Spinal cord (tissue), 10 donors: Measurements from ENCODE around the gene CEP170. TPM values are rescaled to one million over a fixed set of nuclear protein-coding genes. Genes with fewer than 3 reads are reported as not detected.

Source experiments
- DNase-seq, 6 donors: peaks; one replicate each; pipeline versions ENCODE4 v3.0.0 to v3.0.0-alpha.2; 2013 to 2015; ENCODE audit warnings: low spot score in 6 of 6, low read depth in 4 of 6
- H3K27ac ChIP-seq: one replicate; pipeline ENCODE4 v1.5.1; 2013; ENCODE audit warnings: low read depth, low read length, control low read depth
- H3K27me3 ChIP-seq: one replicate; pipeline ENCODE4 v1.6.1; 2013; ENCODE audit warnings: low read length; ENCODE audit not compliant: control insufficient read depth, insufficient read depth
- H3K36me3 ChIP-seq: one replicate; pipeline ENCODE4 v1.6.1; 2013; ENCODE audit warnings: low read length; ENCODE audit not compliant: control insufficient read depth, insufficient read depth
- H3K4me1 ChIP-seq: one replicate; pipeline ENCODE4 v1.6.1; 2013; ENCODE audit warnings: low read length; ENCODE audit not compliant: control insufficient read depth, insufficient read depth
- H3K4me3 ChIP-seq: one replicate; pipeline ENCODE4 v1.5.1; 2013; ENCODE audit warnings: low read depth, low read length, control low read depth
- H3K9me3 ChIP-seq: one replicate; pipeline ENCODE4 v1.6.1; 2013; ENCODE audit warnings: low read length; ENCODE audit not compliant: control insufficient read depth, insufficient read depth
- WGBS: methylation state at CpG from one replicate; pipeline ENCODE4 v1.1.5; 2013; ENCODE audit warnings: missing lambda C conversion rate; ENCODE audit not compliant: insufficient coverage; 5-methylcytosine and 5-hydroxymethylcytosine counted together
- polyA plus RNA-seq, 2 donors: library from polyadenylated mRNA; unstranded; fragments of 120-200 nt; gene quantifications; one replicate each; pipeline ENCODE4 v1.2.1, GENCODE V29; 2013; ENCODE audit not compliant: insufficient read length in 2 of 2
- total RNA-seq, 2 donors: library from RNA; depleted of rRNA in 1 of 2; stranded (reverse); fragments of 120-200 nt in 1 of 2; fragments of >200 nt in 1 of 2; gene quantifications; one replicate each; pipeline versions ENCODE4 v1.2.3 to v1.2.4, GENCODE V29; 2013 to 2014
- donor health status: healthy.

Gene CEP170
- total and polyA plus RNA-seq, 4 donors: 135 to 209 (median 152) TPM

DNA sequence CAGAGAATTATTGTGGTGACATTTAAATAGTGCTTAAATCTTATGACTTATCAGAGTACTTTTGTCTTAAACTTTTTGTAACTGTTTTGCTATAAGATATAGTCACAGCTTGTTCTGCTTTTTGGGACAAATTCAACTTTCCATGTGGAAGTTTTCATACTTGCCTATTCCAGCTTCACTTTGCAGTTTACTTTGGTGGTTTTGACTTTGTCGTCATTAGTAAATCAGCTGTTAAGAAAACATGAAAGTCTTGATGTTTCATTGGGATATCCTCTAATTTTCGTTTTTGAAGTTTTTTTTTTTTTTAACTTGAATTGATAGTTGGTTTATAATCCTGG lies 32.0 kb upstream of the CEP170 start:
- DNase-seq: no peak
- 75% methylated on average over 2 of the region's 2 CpGs for WGBS
- Histone ChIP-seq H3K9me3 (no peaks in the 10 kb centered on the region), H3K4me3 (no peak overlapping the region), H3K27me3 (no peaks in the 10 kb centered on the region), H3K4me1 (no peaks in the 10 kb centered on the region), H3K27ac (no peak overlapping the region), H3K36me3 (peaks cover 2% of the 10 kb centered on the region)

DNA sequence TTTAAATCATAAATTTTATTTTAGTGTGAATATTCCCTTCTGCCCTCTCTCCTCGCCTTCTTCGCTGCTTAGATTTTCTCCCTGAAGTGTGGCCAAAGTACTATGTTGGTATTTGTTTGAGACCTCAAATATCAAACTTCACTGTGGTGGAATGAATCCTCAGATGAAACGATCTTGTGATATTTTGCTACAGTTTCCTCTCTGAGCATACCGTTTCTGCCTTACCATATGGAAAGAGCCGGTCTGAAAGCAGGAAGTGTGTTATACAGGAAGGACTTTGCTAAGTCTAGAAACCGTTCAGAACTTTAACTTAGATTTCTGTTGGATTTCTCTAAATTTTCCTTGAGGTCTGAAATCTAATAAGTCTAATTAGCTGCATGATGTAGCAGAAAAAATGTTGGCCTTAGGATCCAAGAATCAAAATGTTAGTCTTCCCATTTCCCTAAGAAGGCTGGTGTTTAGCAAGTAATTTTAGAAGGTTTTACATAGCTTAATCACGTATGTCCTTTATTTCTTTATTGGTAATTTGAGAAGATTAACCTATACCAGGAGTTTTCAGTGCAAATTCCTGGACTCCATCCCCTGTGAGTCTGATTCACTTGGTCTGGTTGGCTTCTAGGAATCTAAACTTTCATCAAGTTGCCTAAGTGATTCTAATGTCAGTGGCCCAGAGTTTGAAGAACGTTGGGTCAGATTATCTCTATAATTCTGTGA lies 31.5 kb upstream of the CEP170 start:
- Histone ChIP-seq H3K4me3 (no peak overlapping the region), H3K27ac (peak overlapping the region; percentile 4), H3K9me3 (no peaks in the 10 kb centered on the region), H3K36me3 (peaks cover 2% of the 10 kb centered on the region), H3K27me3 (no peaks in the 10 kb centered on the region), H3K4me1 (no peaks in the 10 kb centered on the region)
- no CpG with 5 or more reads among the region's 8 CpGs for WGBS
- DNase-seq: no peak

- Histone ChIP-seq H3K36me3 (peaks cover 2% of the 10 kb centered on the region), H3K27me3 (no peaks in the 10 kb centered on the region), H3K4me3 (no peak overlapping the region), H3K9me3 (peaks cover 2% of the 10 kb centered on the region), H3K27ac (no peak overlapping the region), H3K4me1 (no peaks in the 10 kb centered on the region)
- DNase-seq: no peak
- WGBS: 96% methylated on average over 4 of the region's 5 CpGs
These were observed 26.6 kb upstream of the CEP170 start for GRCh38 chr1:243281672-243282071.

- Histone ChIP-seq H3K36me3 (peaks cover 6% of the 10 kb centered on the region), H3K4me3 (no peak overlapping the region), H3K27me3 (no peaks in the 10 kb centered on the region), H3K27ac (no peak overlapping the region), H3K9me3 (peaks cover 2% of the 10 kb centered on the region), H3K4me1 (no peaks in the 10 kb centered on the region)
- no peak for DNase-seq
- WGBS: 43% methylated on average over 1 of the region's 3 CpGs
These were observed 25.6 kb upstream of the CEP170 start for GRCh38 chr1:243280571-243281129.

GRCh38 chr1:243275316-243275715 lies 20.2 kb upstream of the CEP170 start:
- DNase-seq: no peak
- peaks cover 9% of the 10 kb centered on the region for H3K36me3 ChIP-seq
- peaks cover 2% of the 10 kb centered on the region for H3K9me3 ChIP-seq
- no CpG with 5 or more reads among the region's 3 CpGs for WGBS
- H3K27me3 ChIP-seq: no peaks in the 10 kb centered on the region
- no peaks in the 10 kb centered on the region for H3K4me1 ChIP-seq
- H3K27ac ChIP-seq: no peak overlapping the region
- no peak overlapping the region for H3K4me3 ChIP-seq

GRCh38 chr1:243273945-243274344 lies 18.9 kb upstream of the CEP170 start:
- 100% methylated on average over 2 of the region's 2 CpGs for WGBS
- no peaks in the 10 kb centered on the region for H3K27me3 ChIP-seq
- DNase-seq: no peak
- H3K9me3 ChIP-seq: peaks cover 2% of the 10 kb centered on the region
- no peak overlapping the region for H3K4me3 ChIP-seq
- no peaks in the 10 kb centered on the region for H3K4me1 ChIP-seq
- peaks cover 9% of the 10 kb centered on the region for H3K36me3 ChIP-seq
- H3K27ac ChIP-seq: no peak overlapping the region

- peak in 1 of 6 donors; percentile 51 for DNase-seq
- Histone ChIP-seq H3K4me1 (no peaks in the 10 kb centered on the region), H3K36me3 (peaks cover 9% of the 10 kb centered on the region), H3K4me3 (no peak overlapping the region), H3K27me3 (no peaks in the 10 kb centered on the region), H3K9me3 (peaks cover 2% of the 10 kb centered on the region), H3K27ac (no peak overlapping the region)
- WGBS: 100% methylated on average over 1 of the region's 3 CpGs
These were observed 18.4 kb upstream of the CEP170 start for GRCh38 chr1:243273506-243273905.

- Histone ChIP-seq H3K4me3 (no peak overlapping the region), H3K36me3 (peaks cover 10% of the 10 kb centered on the region), H3K27me3 (no peaks in the 10 kb centered on the region), H3K9me3 (no peaks in the 10 kb centered on the region), H3K27ac (no peak overlapping the region), H3K4me1 (no peaks in the 10 kb centered on the region)
- DNase-seq: no peak
These were observed 17.3 kb upstream of the CEP170 start for GRCh38 chr1:243272401-243272800.

DNA sequence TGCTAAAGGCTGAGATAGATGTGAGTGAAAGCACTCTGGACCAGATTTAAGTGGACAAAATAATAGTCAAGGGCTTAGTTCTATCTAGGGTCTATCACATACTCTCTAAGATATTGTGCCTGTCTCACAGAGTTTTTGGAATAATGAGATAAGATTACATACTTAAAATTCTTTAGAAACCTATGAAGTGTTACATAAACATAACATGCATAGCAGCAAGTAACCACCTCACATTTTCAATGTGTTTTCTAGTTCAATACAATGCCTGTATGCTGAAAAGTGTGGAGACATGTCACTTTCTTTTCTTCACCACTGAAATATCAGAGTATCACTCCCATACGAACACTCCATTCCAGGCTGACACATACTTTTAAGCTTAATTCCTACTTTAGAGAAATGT lies 16.9 kb upstream of the CEP170 start:
- Histone ChIP-seq H3K27ac (no peak overlapping the region), H3K36me3 (peaks cover 12% of the 10 kb centered on the region), H3K9me3 (no peaks in the 10 kb centered on the region), H3K27me3 (no peaks in the 10 kb centered on the region), H3K4me3 (no peak overlapping the region), H3K4me1 (no peaks in the 10 kb centered on the region)
- DNase-seq: no peak
- WGBS: no CpG with 5 or more reads among the region's 1 CpG

GRCh38 chr1:243270097-243270864 lies 15.2 kb upstream of the CEP170 start:
- H3K4me3 ChIP-seq: no peak overlapping the region

More at GRCh38 chr1:243270097-243270864, 15.2 kb upstream of the CEP170 start:
- 80% methylated on average over 1 of the region's 6 CpGs for WGBS
- H3K27me3 ChIP-seq: no peaks in the 10 kb centered on the region
- no peaks in the 10 kb centered on the region for H3K4me1 ChIP-seq
- H3K9me3 ChIP-seq: no peaks in the 10 kb centered on the region
- peaks cover 5% of the 10 kb centered on the region for H3K36me3 ChIP-seq
- DNase-seq: no peak
- H3K27ac ChIP-seq: peak overlapping the region; percentile 26
